Hepatocyte (in vitro differentiated cells): ENCODE data around the gene MSH5.

Source experiments
- CTCF ChIP-seq: fragments of 200-600 bp; sonication (generic); IDR thresholded peaks from 2 replicates; pipeline ENCODE4 v1.5.1; 2016; ENCODE audit warnings: antibody characterized with exemption, mild to moderate bottlenecking; ENCODE audit not compliant: poor library complexity
- EZH2phosphoT487 ChIP-seq: fragments of 200-600 bp; sonication (generic); IDR thresholded peaks from one replicate; pipeline ENCODE4 v1.6.1; 2018; ENCODE audit warnings: antibody characterized with exemption, mild to moderate bottlenecking, low read depth, moderate library complexity; ENCODE audit not compliant: unreplicated experiment, severe bottlenecking

GRCh38 chr6:31730631-31731086 lies 9.1 kb upstream of the MSH5 start:
- no peak for TF ChIP-seq EZH2phosphoT487
- TF ChIP-seq CTCF = no peak
